CD14-positive monocyte (primary cell): Measurements from ENCODE around the gene C3orf20. TPM values are rescaled to one million over a fixed set of nuclear protein-coding genes. Genes with fewer than 3 reads are reported as not detected.

Experiments
- DNase-seq, 3 donors: peaks; one replicate each; pipeline ENCODE4 v3.0.0-alpha.2; 2011 to 2022
- H2AFZ ChIP-seq: 2 replicates; pipeline ENCODE4 v1.6.0; 2012; ENCODE audit warnings: mild to moderate bottlenecking, low read depth, low read length, inconsistent platforms; ENCODE audit not compliant: insufficient read depth, poor library complexity, severe bottlenecking
- H3K27ac ChIP-seq, 2 donors: 1 replicate in 1 of 2; 2 replicates in 1 of 2; pipeline ENCODE4 v1.5.1; 2012 to 2013; ENCODE audit warnings: low read length in 2 of 2, control low read depth in 1 of 2, inconsistent platforms in 1 of 2, low read depth in 1 of 2, mild to moderate bottlenecking in 1 of 2
- H3K27me3 ChIP-seq, 2 donors: one replicate each; pipeline versions ENCODE4 v1.6.0 to v1.6.1; 2011 to 2013; ENCODE audit warnings: low read length in 2 of 2; ENCODE audit not compliant: control insufficient read depth in 2 of 2, insufficient read depth in 2 of 2
- H3K36me3 ChIP-seq, 2 donors: replicated peaks in 1 of 2; 1 replicate in 1 of 2; 2 replicates in 1 of 2; pipeline versions ENCODE4 v1.5.1 to v1.6.1; 2012 to 2013; ENCODE audit warnings: low read length in 2 of 2, control low read depth in 1 of 2, inconsistent platforms in 1 of 2, mild to moderate bottlenecking in 1 of 2; ENCODE audit not compliant: insufficient read depth in 2 of 2, control insufficient read depth in 1 of 2
- H3K4me1 ChIP-seq, 2 donors: 1 replicate in 1 of 2; 2 replicates in 1 of 2; pipeline versions ENCODE4 v1.5.1 to v1.6.1; 2012 to 2013; ENCODE audit warnings: low read length in 2 of 2, control low read depth in 1 of 2, inconsistent platforms in 1 of 2, mild to moderate bottlenecking in 1 of 2, moderate library complexity in 1 of 2; ENCODE audit not compliant: insufficient read depth in 2 of 2, control insufficient read depth in 1 of 2
- H3K4me2 ChIP-seq: replicated peaks from 2 replicates; pipeline ENCODE3; 2012; ENCODE audit warnings: low read length, moderate library complexity, mild to moderate bottlenecking; ENCODE audit not compliant: poor library complexity, severe bottlenecking; ENCODE audit errors: extremely low read depth
- H3K4me3 ChIP-seq, 3 experiments: fragments of 200-600 bp in 1 of 3; sonication (generic) in 1 of 3; replicated peaks in 1 of 3; 1 replicate in 2 of 3; 2 replicates in 1 of 3; pipeline ENCODE4 v1.5.1; 2011 to 2013; ENCODE audit warnings: low read length in 3 of 3, mild to moderate bottlenecking in 3 of 3, control low read depth in 2 of 3, low read depth in 2 of 3, inconsistent platforms in 1 of 3, moderate library complexity in 1 of 3
- H3K79me2 ChIP-seq: 2 replicates; pipeline ENCODE4 v1.6.0; 2012; ENCODE audit warnings: mild to moderate bottlenecking, control low read depth, inconsistent platforms, low read length, moderate library complexity; ENCODE audit not compliant: insufficient read depth
- H3K9ac ChIP-seq: 2 replicates; pipeline ENCODE4 v1.6.0; 2017; ENCODE audit warnings: low read length, mild to moderate bottlenecking; ENCODE audit not compliant: insufficient read depth, poor library complexity, severe bottlenecking
- H3K9me3 ChIP-seq, 2 donors: replicated peaks in 1 of 2; 1 replicate in 1 of 2; 2 replicates in 1 of 2; pipeline versions ENCODE4 v1.5.1 to v1.6.1; 2012 to 2013; ENCODE audit warnings: low read length in 2 of 2, control low read depth in 1 of 2; ENCODE audit not compliant: control insufficient read depth in 1 of 2, insufficient read depth in 1 of 2
- H4K20me1 ChIP-seq: 2 replicates; pipeline ENCODE4 v1.6.0; 2012; ENCODE audit warnings: mild to moderate bottlenecking, low read length, control low read depth, moderate library complexity; ENCODE audit not compliant: insufficient read depth
- H3K27ac Mint-ChIP-seq, 7 donors: one replicate each; pipeline ENCODE4 v1.8.0; 2020; ENCODE audit warnings: mild to moderate bottlenecking in 7 of 7, mixed read lengths in 7 of 7, moderate library complexity in 6 of 7, inconsistent platforms in 2 of 7
- H3K27me3 Mint-ChIP-seq, 3 donors: one replicate each; pipeline ENCODE4 v1.8.0; 2021 to 2022; ENCODE audit warnings: low read depth in 3 of 3, mild to moderate bottlenecking in 3 of 3, mixed read lengths in 3 of 3, moderate library complexity in 3 of 3, inconsistent platforms in 1 of 3
- H3K36me3 Mint-ChIP-seq, 2 donors: one replicate each; pipeline ENCODE4 v1.8.0; 2020; ENCODE audit warnings: mixed read lengths in 2 of 2, inconsistent platforms in 1 of 2, mild to moderate bottlenecking in 1 of 2
- H3K4me1 Mint-ChIP-seq: one replicate; pipeline ENCODE4 v1.8.0; 2020; ENCODE audit warnings: mild to moderate bottlenecking, mixed read lengths
- H3K4me3 Mint-ChIP-seq, 2 donors: one replicate each; pipeline ENCODE4 v1.8.0; 2020; ENCODE audit warnings: mild to moderate bottlenecking in 2 of 2, mixed read lengths in 2 of 2, moderate library complexity in 1 of 2
- H3K9me3 Mint-ChIP-seq, 7 donors: one replicate each; pipeline ENCODE4 v1.8.0; 2020 to 2022; ENCODE audit warnings: mixed read lengths in 7 of 7, mild to moderate bottlenecking in 6 of 7, moderate library complexity in 6 of 7, inconsistent platforms in 2 of 7
- CTCF ChIP-seq: fragments of 200-600 bp; IDR thresholded peaks from one replicate; pipeline ENCODE4 v1.8.0; 2022; ENCODE audit warnings: antibody characterized with exemption, mild to moderate bottlenecking
- WGBS: methylation state at CpG from one replicate; pipeline ENCODE4 v1.1.5; 2013; ENCODE audit warnings: missing lambda C conversion rate; ENCODE audit not compliant: insufficient coverage; 5-methylcytosine and 5-hydroxymethylcytosine counted together
- intact Hi-C, 2 donors: fragments of 100-400 bp; cut with micrococcal nuclease; formaldehyde crosslinking; loops; one replicate each; pipeline versions ENCODE4 v1.15.0 to v1.15.1; 2023
- polyA plus RNA-seq, 3 donors: library from polyadenylated mRNA; depleted of rRNA in 1 of 3; unstranded in 2 of 3; stranded (reverse) in 1 of 3; fragments of 300-500 nt in 2 of 3; fragments of >200 nt in 1 of 3; fragmentation: Illumina TruSeq in 2 of 3; gene quantifications; 1 replicate in 2 of 3; 2 replicates in 1 of 3; pipeline ENCODE4 v1.2.3, GENCODE V29; 2012 to 2021

C3orf20 gene
- polyA plus RNA-seq, 3 donors: 0.11 TPM; not detected in 2

DNA sequence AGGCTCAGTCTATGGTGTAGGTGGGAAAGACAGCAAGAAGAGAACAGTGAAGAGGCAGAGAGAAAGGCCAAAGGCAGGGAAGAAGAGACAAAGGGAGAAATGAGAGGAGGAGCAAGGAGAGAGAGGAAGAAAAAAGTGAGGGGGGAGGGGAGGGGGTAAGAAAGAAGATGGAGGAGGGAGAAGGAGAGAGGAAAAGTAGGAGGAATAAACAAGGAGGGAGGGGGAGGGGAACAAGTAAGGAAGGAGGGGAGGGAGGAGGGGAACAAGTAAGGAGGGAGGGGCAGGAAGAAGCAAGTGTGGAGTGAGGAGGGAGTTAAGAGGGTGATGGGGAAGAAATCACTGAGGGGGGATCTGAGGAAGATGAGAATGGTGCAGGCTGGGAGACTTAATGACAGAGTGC lies 98.3 kb downstream of the C3orf20 start:
- peaks cover 0 to 2% (median 0%) of the 10 kb centered on the region in 3 donors for H3K27me3 Mint-ChIP-seq
- H3K4me3 Mint-ChIP-seq: no peak overlapping the region
- TF ChIP-seq CTCF: no peak
- intact Hi-C loops: no loop called here
- no peaks in the 10 kb centered on the region for H3K36me3 Mint-ChIP-seq
- no peak overlapping the region for H3K9ac ChIP-seq
- H4K20me1 ChIP-seq: no peaks in the 10 kb centered on the region
- H2AFZ ChIP-seq: no peak overlapping the region
- peaks cover 3% of the 10 kb centered on the region for H3K4me1 Mint-ChIP-seq
- no peaks in the 10 kb centered on the region for H3K27me3 ChIP-seq
- no peaks in the 10 kb centered on the region for H3K9me3 ChIP-seq
- no peaks in the 10 kb centered on the region for H3K79me2 ChIP-seq
- DNase-seq: no peak
- no peaks in the 10 kb centered on the region for H3K4me1 ChIP-seq
- no peaks in the 10 kb centered on the region for H3K36me3 ChIP-seq
- H3K27ac Mint-ChIP-seq: no peak overlapping the region
- peaks cover 0 to 2% (median 0%) of the 10 kb centered on the region in 7 donors for H3K9me3 Mint-ChIP-seq
- no peak overlapping the region for H3K27ac ChIP-seq
- H3K4me2 ChIP-seq: no peak overlapping the region
- H3K4me3 ChIP-seq: no peak overlapping the region

DNA sequence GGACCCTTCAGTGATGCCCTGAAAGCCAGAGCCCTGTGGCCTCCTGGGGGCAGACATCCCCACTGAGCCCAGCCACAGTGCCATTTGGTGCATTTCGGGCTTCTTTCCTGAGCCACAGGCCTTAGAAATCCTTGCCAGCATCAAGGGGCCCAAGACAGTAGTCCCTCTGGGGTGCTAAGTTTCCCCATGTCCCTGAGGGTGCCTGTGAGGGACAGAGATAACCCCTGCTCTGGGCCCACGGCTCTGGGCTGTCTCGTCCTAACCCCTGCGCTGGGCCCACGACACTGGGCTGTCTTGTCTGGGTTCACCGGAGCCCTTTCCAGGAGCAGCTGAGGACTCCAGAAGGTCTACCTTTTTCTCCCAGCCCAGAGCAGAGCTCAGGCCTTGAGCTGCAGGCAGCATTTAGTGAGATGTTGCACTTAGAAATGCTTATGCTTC lies 98.8 kb downstream of the C3orf20 start:
- TF ChIP-seq CTCF: no peak
- intact Hi-C loops: no loop called here
- Histone ChIP-seq H3K4me3 (no peak overlapping the region), H2AFZ (no peak overlapping the region), H3K9me3 (no peaks in the 10 kb centered on the region), H3K36me3 (no peaks in the 10 kb centered on the region), H4K20me1 (no peaks in the 10 kb centered on the region), H3K4me2 (no peak overlapping the region), H3K79me2 (no peaks in the 10 kb centered on the region), H3K27me3 (no peaks in the 10 kb centered on the region), H3K4me1 (no peaks in the 10 kb centered on the region), H3K27ac (no peak overlapping the region), H3K9ac (no peak overlapping the region)
- H3K4me1 Mint-ChIP-seq: peaks cover 3% of the 10 kb centered on the region
- no peak overlapping the region for H3K4me3 Mint-ChIP-seq
- H3K36me3 Mint-ChIP-seq: no peaks in the 10 kb centered on the region
- H3K27me3 Mint-ChIP-seq: peaks cover 0 to 2% (median 0%) of the 10 kb centered on the region in 3 donors
- H3K9me3 Mint-ChIP-seq: peaks cover 0 to 7% (median 3%) of the 10 kb centered on the region in 7 donors
- WGBS: 94% methylated on average over 5 of the region's 6 CpGs
- H3K27ac Mint-ChIP-seq: no peak overlapping the region
- DNase-seq: no peak
